HEK293 (cell line): ENCODE results near the gene HLA-DOB.

Source experiments
- CTCF ChIP-seq: fragments of 450-650 bp; formaldehyde crosslinking; IDR thresholded peaks from 2 replicates; pipeline ENCODE4 v1.5.1; 2016; ENCODE audit warnings: missing biosample characterization, missing genetic modification characterization
- GFI1B ChIP-seq: fragments of 450-650 bp; formaldehyde crosslinking; IDR thresholded peaks from 2 replicates; pipeline ENCODE4 v1.5.1; 2016; ENCODE audit warnings: missing biosample characterization, missing genetic modification characterization
- MYNN ChIP-seq: fragments of 450-650 bp; formaldehyde crosslinking; IDR thresholded peaks from 2 replicates; pipeline ENCODE4 v1.5.1; 2016; ENCODE audit warnings: missing biosample characterization, missing genetic modification characterization, borderline replicate concordance
- SCRT1 ChIP-seq: fragments of 450-650 bp; formaldehyde crosslinking; IDR thresholded peaks from 2 replicates; pipeline ENCODE4 v1.5.1; 2016; ENCODE audit warnings: missing biosample characterization, missing genetic modification characterization, borderline replicate concordance
- WT1 ChIP-seq: fragments of 450-650 bp; formaldehyde crosslinking; IDR thresholded peaks from 2 replicates; pipeline ENCODE4 v1.5.1; 2016; ENCODE audit warnings: missing biosample characterization, missing genetic modification characterization
- ZBTB10 ChIP-seq: fragments of 450-650 bp; formaldehyde crosslinking; IDR thresholded peaks from 2 replicates; pipeline ENCODE4 v1.5.1; 2016; ENCODE audit warnings: missing biosample characterization, missing genetic modification characterization
- ZFP3 ChIP-seq: fragments of 450-650 bp; formaldehyde crosslinking; IDR thresholded peaks from 2 replicates; pipeline ENCODE4 v1.5.1; 2016; ENCODE audit warnings: low read depth, missing biosample characterization, missing genetic modification characterization
- ZNF114 ChIP-seq: fragments of 450-650 bp; formaldehyde crosslinking; IDR thresholded peaks from 2 replicates; pipeline ENCODE4 v1.5.0; 2017; ENCODE audit warnings: missing biosample characterization, missing genetic modification characterization
- ZNF138 ChIP-seq: fragments of 450-650 bp; formaldehyde crosslinking; IDR thresholded peaks from 2 replicates; pipeline ENCODE4 v1.5.1; 2016; ENCODE audit warnings: missing biosample characterization, missing genetic modification characterization, borderline replicate concordance
- ZNF16 ChIP-seq: fragments of 450-650 bp; formaldehyde crosslinking; IDR thresholded peaks from 2 replicates; pipeline ENCODE4 v1.5.1; 2016; ENCODE audit warnings: low read depth, missing biosample characterization, missing genetic modification characterization
- ZNF23 ChIP-seq: fragments of 450-650 bp; formaldehyde crosslinking; IDR thresholded peaks from 2 replicates; pipeline ENCODE4 v1.5.1; 2016; ENCODE audit warnings: missing biosample characterization, missing genetic modification characterization, borderline replicate concordance
- ZNF280C ChIP-seq: fragments of 450-650 bp; formaldehyde crosslinking; IDR thresholded peaks from 2 replicates; pipeline ENCODE4 v1.5.1; 2016; ENCODE audit warnings: missing biosample characterization, missing genetic modification characterization
- ZNF416 ChIP-seq: fragments of 450-650 bp; formaldehyde crosslinking; IDR thresholded peaks from 2 replicates; pipeline ENCODE4 v1.5.1; 2016; ENCODE audit warnings: missing biosample characterization, missing genetic modification characterization
- ZNF488 ChIP-seq: fragments of 450-650 bp; formaldehyde crosslinking; IDR thresholded peaks from 2 replicates; pipeline ENCODE4 v1.5.1; 2016; ENCODE audit warnings: missing biosample characterization, missing genetic modification characterization
- ZNF514 ChIP-seq: fragments of 450-650 bp; formaldehyde crosslinking; IDR thresholded peaks from 2 replicates; pipeline ENCODE4 v1.5.1; 2016; ENCODE audit warnings: missing biosample characterization, missing genetic modification characterization
- ZNF518A ChIP-seq: fragments of 450-650 bp; formaldehyde crosslinking; conservative IDR thresholded peaks from 2 replicates; pipeline ENCODE4 v1.5.1; 2016; ENCODE audit warnings: low read depth, missing biosample characterization, missing genetic modification characterization
- ZNF585B ChIP-seq: fragments of 450-650 bp; formaldehyde crosslinking; IDR thresholded peaks from 2 replicates; pipeline ENCODE4 v1.5.1; 2016; ENCODE audit warnings: missing biosample characterization, missing genetic modification characterization
- ZNF596 ChIP-seq: fragments of 450-650 bp; IDR thresholded peaks from 2 replicates; pipeline ENCODE4 v1.5.0; 2018; ENCODE audit warnings: missing biosample characterization, mild to moderate bottlenecking, missing genetic modification characterization, moderate library complexity
- ZNF621 ChIP-seq: fragments of 450-650 bp; formaldehyde crosslinking; IDR thresholded peaks from 2 replicates; pipeline ENCODE4 v1.5.1; 2017; ENCODE audit warnings: missing biosample characterization, missing genetic modification characterization
- ZNF843 ChIP-seq: fragments of 450-650 bp; formaldehyde crosslinking; IDR thresholded peaks from 2 replicates; pipeline ENCODE4 v1.5.1; 2016; ENCODE audit warnings: missing biosample characterization, missing genetic modification characterization
- ZSCAN18 ChIP-seq: fragments of 450-650 bp; formaldehyde crosslinking; IDR thresholded peaks from 2 replicates; pipeline ENCODE4 v1.5.1; 2016; ENCODE audit warnings: missing biosample characterization, missing genetic modification characterization
- ZSCAN23 ChIP-seq: fragments of 450-650 bp; formaldehyde crosslinking; IDR thresholded peaks from 2 replicates; pipeline ENCODE4 v1.5.1; 2016; ENCODE audit warnings: missing biosample characterization, missing genetic modification characterization
- ZSCAN5A ChIP-seq: fragments of 450-650 bp; formaldehyde crosslinking; IDR thresholded peaks from 2 replicates; pipeline ENCODE4 v1.5.1; 2016; ENCODE audit warnings: missing biosample characterization, missing genetic modification characterization

Gene HLA-DOB

GRCh38 chr6:32838114-32838958 is 21.5 kb upstream of the HLA-DOB start, which contains the start of gene TAP2 (continued):
- no peak for TF ChIP-seq ZNF518A (tag by site-specific recombination)
- TF ChIP-seq GFI1B (tag by site-specific recombination): no peak
- no peak for TF ChIP-seq ZNF596 (tag by site-specific recombination)
- no peak for TF ChIP-seq ZNF488 (tag by site-specific recombination)
- TF ChIP-seq ZNF514 (tag by site-specific recombination): no peak
- TF ChIP-seq MYNN (tag by site-specific recombination): no peak
- TF ChIP-seq ZNF280C (tag by site-specific recombination): no peak
- no peak for TF ChIP-seq ZSCAN5A (tag by site-specific recombination)
- no peak for TF ChIP-seq SCRT1
- TF ChIP-seq ZNF138 (tag by site-specific recombination): no peak
- TF ChIP-seq ZSCAN18: no peak
- 0 out of 2 replicates have a peak, but pooled peaks have one; percentile 16 for TF ChIP-seq ZNF843 (tag by site-specific recombination)
- TF ChIP-seq WT1: no peak
- no peak for TF ChIP-seq ZNF416
- no peak for TF ChIP-seq ZBTB10
- peak; percentile 96 for TF ChIP-seq CTCF
- no peak for TF ChIP-seq ZNF114 (tag by site-specific recombination)
- no peak for TF ChIP-seq ZNF23 (tag by site-specific recombination)
- no peak for TF ChIP-seq ZSCAN23 (tag by site-specific recombination)
- no peak for TF ChIP-seq ZNF621
- TF ChIP-seq ZNF16: no peak
- no peak for TF ChIP-seq ZNF585B (tag by site-specific recombination)
- TF ChIP-seq ZFP3 (tag by site-specific recombination): 0 out of 2 replicates have a peak, but pooled peaks have one; percentile 30
